Measurements from ENCODE around the gene UGT2B15. TPM values are rescaled to one million over a fixed set of nuclear protein-coding genes. Genes with fewer than 3 reads are reported as not detected.

UGT2B15 gene
- total RNA-seq, 4 donors from 2014 or later, result 0.32 TPM; not detected in 3

- Histone ChIP-seq H3K36me3 (no peaks in the 10 kb centered on the region), H3K4me1 (no peaks in the 10 kb centered on the region), H3K4me3 (no peak overlapping the region), H3K9me3 (no peaks in the 10 kb centered on the region), H3K27ac (no peak overlapping the region), H3K27me3 (no peaks in the 10 kb centered on the region)
- WGBS, result no CpG with 5 or more reads among the region's 2 CpGs
- TF ChIP-seq EP300 (IDR thresholded peaks at IDR 0.05), result no peak
- TF ChIP-seq POLR2AphosphoS5 (IDR thresholded peaks at IDR 0.05), result no peak
- no peak for TF ChIP-seq CTCF (IDR thresholded peaks at IDR 0.05)
- TF ChIP-seq POLR2A (IDR thresholded peaks at IDR 0.05), result no peak
- DNase-seq (ENCODE audit: low spot score in 2 of 2), result no peak
These were observed 73.0 kb downstream of the UGT2B15 start for GRCh38 chr4:68597482-68597881.

Other genes starting within 250 kb of the UGT2B15 start
- gene TMPRSS11E, start 223.2 kb downstream of the UGT2B15 start, total RNA-seq, result 10 to 100 TPM in 1 of 4 donors, 1 to 10 TPM in 3; 5.9 to 18.2 (median 9.5) TPM
- not detected for gene UGT2B17, start 94.3 kb downstream of the UGT2B15 start, total RNA-seq
- gene UGT2B10, start 145.3 kb upstream of the UGT2B15 start, total RNA-seq, result not detected